T-helper 2 cell (primary cell): Measurements from ENCODE around the gene BAG2.

Experiments used
- DNase-seq, 5 experiments: peaks; one replicate each; pipeline versions ENCODE4 v3.0.0 to v3.0.0-alpha.2; 2012 to 2022
- total RNA-seq, 2 donors: gene quantifications; one replicate each; lab custom pipeline; 2026; lab: John Stamatoyannopoulos, UW

BAG2 gene
- total RNA-seq, result 11.4 to 15.9 reads per million in 2 donors

- DNase-seq, result peak; percentile 57 to 96 (median 76)
Measured at GRCh38 chr6:57172136-57173055, at the start of gene BAG2. TSS of gene BAG2 (plus strand) at chr6:57172326. CDS start at chr6:57172698, 372 bp downstream.

GRCh38 chr6:57123111-57123510 is 49.0 kb upstream of the BAG2 start:
- DNase-seq, result no peak

GRCh38 chr6:57127763-57128162 is 44.4 kb upstream of the BAG2 start:
- DNase-seq, result no peak

DNA sequence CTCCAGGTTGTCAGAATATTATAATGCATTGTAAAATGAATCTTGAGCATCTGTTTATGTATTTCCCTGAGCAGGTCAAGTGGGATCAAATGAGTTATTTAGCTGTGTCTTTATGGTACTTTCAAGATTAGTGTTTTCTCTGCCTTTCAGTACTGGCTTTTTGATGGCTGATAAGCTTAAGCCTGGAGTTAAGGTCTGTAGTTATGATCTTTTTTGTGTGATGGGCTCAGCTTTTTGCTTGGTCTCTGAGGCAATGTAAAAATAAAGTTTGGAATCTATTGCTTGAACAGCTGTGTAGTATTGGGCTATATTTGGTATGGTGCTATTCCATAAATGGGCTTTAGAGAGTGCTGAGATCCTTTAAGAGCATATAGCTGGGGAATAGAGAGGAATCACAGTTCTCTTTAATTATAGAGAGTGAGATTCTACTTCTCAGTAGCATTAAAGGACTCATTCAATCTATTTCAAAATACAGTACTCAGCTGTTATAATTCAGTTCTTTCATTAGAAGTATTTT is 41.4 kb upstream of the BAG2 start:
- peak in 1 of 5 experiments; percentile 32 for DNase-seq

- DNase-seq, result no peak
Measured at GRCh38 chr6:57134954-57135353, 37.2 kb upstream of the BAG2 start.

- no peak for DNase-seq
Measured at GRCh38 chr6:57135885-57136284, 36.2 kb upstream of the BAG2 start.

DNA sequence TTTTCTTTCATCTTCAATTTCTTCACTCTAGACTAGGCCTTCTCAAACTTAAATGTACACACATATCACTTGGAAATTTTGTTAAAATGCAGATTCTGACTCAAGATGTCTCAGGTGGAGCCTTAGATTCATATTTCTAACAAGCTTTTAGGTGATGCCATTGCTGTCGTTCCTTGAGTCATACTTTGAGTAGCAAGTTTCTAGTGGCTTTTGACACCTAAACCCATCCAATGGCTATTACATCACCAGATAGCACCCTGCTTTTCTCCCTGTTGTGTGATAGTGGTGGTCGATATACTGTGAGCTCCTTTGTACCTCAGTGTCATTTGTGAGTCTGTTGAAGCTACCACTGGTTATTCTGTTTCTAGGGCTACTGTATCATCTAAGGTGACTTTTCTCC is 34.8 kb upstream of the BAG2 start:
- DNase-seq, result peak in 1 of 5 experiments; percentile 44

DNA sequence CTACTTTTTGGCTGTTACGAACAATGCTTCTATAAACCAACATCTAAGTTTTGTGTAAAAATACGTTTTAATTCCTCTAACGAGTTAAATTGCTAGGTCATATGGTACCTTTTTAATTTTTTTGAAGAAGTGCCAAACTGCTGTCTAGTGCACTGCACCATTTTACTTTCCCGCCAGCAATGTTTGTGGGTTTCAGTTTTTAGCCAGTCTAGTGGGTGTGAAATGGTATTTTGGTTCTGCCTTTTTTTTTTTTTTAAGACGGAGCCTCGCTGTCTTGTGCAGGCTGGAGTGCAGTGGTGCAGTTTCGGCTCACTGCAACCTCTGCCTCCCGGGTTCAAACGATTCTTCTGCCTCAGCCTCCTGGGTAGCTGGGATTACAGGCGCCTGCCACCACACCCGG is 34.1 kb upstream of the BAG2 start:
- no peak for DNase-seq

DNA sequence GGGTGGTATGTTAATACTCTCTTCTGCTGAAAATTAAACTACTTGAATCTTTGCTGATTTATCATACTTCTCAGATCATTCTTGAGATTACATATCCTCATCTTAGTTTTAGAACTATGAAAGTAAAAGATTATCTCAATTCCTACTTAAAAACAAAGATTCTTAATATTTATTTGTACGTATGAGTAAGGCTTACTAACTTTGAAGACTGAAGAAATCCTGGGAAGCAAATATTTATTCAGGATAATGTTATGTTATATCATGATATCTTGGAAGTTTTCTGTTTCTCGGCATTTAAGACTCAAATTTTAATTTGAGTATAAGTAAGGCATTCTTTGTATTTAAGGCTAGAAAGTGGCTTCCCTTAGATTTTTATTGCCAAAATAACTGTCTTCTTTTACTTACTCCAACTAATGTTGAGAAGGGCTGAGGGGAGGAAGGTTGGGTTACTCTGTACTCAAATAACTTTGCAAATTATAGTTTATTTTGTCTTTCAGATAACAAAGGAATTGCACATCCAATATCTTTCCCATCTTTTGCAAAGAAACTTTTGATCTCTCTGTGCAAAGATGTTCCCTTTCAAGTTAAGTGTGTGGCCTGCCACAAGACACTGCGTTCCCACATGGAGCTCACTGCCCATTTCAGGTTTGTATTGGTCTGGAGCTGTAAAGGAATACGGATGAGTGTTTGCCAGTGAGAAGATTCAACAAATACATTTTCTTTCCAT is 30.5 kb upstream of the BAG2 start:
- DNase-seq, result no peak

DNA sequence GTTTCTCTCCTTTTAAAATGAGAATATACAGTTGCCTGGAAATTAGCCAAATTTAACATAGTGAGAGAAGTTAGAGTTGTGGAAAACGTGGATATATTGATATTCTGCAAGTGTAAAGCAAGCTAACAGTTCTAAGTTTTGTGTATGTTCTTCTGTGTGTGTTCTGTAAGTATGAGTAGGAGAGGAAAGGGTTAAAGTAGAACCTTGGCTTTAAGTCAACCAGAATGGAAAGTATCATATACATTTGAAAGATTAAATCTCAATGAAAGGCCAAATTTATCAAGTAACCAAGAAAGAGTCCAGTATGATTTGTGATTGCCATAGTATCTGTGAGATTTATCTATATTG is 30.0 kb upstream of the BAG2 start:
- no peak for DNase-seq

DNA sequence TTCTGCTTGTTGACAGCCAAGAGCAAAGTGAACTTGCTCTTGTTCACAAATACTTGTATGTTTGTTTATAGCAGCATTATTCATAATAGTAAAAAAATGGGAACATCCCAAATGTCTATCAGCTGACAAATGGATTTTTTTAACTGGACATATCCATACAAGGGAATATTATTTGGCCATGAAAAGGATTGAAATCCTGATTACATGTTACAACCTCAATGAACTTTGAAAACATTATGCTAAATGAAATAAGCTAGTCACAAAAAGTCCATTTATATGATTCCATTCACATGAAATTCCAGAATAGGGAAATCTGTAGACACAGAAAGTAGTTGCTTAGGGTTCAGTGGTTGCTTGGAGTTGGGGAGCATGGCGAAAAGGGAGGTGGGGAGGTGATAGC is 28.4 kb upstream of the BAG2 start:
- DNase-seq, result no peak

DNA sequence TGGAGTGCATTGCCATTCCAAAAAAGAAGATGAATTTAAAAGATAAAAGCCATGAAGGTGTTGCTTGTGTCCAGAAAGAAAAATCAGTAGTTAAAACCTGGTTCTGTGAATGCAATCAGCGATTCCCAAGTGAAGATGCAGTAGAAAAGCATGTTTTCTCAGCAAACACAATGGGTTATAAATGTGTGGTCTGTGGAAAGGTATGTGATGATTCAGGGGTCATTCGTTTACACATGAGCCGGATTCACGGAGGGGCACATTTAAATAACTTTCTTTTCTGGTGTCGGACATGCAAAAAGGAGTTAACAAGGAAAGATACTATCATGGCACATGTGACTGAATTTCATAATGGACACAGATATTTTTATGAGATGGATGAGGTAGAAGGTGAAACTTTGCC is 24.7 kb upstream of the BAG2 start:
- DNase-seq, result no peak

DNA sequence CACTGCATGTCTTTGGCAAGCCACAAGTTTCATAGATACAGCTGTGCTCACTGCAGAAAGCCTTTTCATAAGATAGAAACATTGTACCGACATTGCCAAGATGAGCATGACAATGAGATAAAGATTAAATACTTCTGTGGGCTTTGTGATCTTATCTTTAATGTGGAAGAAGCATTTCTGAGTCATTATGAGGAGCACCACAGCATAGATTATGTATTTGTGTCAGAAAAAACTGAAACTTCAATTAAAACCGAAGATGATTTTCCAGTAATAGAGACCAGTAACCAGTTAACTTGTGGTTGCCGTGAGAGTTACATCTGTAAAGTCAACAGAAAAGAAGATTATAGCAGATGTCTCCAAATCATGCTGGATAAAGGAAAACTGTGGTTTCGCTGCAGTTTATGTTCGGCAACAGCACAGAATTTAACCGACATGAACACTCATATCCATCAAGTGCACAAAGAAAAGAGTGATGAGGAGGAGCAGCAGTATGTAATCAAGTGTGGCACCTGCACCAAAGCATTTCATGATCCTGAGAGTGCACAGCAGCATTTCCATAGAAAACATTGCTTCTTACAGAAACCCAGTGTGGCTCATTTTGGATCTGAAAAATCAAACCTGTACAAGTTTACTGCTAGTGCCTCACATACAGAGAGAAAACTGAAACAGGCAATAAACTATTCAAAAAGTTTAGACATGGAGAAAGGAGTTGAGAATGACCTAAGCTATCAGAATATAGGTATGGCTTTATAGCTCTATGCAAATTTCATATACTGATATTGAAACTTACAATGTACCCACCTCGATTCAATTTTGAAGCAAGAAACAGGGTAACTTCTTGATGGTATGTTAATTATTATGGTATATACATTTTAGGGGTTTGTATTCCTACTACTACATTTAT is 23.9 kb upstream of the BAG2 start:
- DNase-seq, result peak in 1 of 5 experiments; percentile 91

- DNase-seq, result peak in 1 of 5 experiments; percentile 86
Measured at GRCh38 chr6:57158658-57159057, 13.5 kb upstream of the BAG2 start.

- peak in 1 of 5 experiments; percentile 39 for DNase-seq
Measured at GRCh38 chr6:57159127-57159526, 13.0 kb upstream of the BAG2 start.

DNA sequence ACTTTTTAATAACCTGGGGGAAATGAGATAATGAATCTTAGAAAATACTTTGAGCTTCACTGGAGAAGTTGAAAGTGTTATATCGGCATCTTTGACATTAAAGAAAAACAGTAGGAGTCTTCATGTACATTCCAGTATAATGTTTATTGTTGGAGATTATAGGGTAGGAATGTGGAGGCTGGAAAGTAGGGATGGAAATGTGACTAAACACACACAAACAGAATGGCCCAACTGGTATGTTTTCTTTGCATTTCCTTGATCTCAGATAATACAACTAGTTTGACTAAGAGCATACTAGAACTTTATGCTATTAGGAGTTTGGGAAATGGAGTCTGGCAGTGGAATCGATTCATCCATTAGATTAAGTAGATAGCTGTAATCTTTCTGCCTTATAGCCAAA is 10.1 kb upstream of the BAG2 start:
- DNase-seq, result no peak

- DNase-seq, result no peak
Measured at GRCh38 chr6:57162516-57162915, 9.6 kb upstream of the BAG2 start.

DNA sequence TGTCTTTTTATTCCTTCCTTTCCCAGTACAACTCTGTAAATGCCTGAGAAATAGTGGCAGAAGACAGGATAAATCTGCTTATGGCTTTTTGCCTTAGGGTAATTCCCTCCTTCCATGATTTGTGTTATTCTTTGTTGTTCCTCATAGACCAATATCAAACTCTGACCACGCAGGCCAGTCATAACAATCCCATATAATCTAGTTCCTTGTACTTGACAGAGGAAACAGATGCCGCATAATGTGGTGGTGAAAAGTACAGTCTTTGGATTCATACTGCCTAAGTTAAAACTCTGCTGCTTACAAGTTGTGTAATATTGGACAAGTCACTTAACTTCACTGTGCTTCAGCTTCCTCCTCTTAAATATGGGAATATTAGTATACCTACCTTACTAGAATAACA is 8.2 kb upstream of the BAG2 start:
- no peak for DNase-seq

DNA sequence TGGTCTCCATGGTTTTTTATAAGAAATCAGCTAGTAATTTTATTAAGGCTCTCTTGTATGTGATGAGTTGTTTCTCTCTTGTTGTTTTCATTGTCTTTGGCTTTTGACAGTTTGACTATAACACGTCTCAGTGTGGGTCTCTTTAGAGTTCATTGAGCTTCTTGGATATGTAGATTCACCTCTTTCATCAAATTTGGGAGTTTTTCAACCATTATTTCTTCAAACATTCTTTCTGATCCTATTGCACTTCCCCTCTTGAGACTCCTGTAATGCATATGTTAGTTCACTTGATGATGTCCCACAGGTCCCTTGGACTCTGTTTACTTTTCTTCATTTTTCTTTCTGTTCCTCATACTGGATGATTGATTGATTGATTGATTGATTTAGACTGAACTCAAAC is 7.0 kb upstream of the BAG2 start:
- no peak for DNase-seq

GRCh38 chr6:57173056-57173885 is 1.1 kb downstream of the BAG2 start:
- DNase-seq, result peak in 2 of 5 experiments; percentile 1 to 66

DNA sequence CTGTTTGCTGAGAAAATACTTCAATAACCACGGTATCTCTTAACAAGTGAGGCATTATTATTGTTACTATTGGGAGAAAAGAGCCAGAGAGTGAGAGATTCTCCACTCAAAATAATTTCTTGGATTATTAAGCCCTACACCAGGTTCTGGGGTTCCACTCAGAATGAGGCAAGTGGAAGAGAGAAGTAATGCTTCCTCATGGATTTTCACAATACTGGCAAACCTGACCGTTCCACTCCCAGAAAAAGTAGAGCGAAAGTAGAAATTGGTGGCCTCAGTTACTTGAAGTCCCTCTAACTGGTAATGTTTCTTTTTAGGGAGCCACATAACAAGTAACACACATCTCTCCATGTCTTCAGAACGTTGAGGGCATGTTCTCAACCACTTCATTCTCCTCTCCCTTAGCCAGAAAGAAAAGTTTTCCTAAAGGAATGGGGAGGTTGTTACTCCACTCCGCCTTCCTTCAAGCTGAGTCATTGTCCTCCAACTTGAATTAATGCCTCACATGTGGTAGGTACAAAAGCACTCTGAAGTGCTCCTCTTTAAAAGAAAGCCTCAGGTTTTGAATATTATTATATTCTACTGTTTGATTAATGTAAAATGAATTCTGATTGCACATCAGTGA is 1.9 kb downstream of the BAG2 start:
- no peak for DNase-seq
